Amniotic stem cell (primary cell): Measurements from ENCODE around the gene UBE2G1.

Experiments
- DNase-seq: peaks from one replicate; lab custom pipeline; 2025; lab: John Stamatoyannopoulos, UW

Gene UBE2G1

GRCh38 chr17:4334332-4334731, 32.1 kb downstream of the UBE2G1 start:
- DNase-seq, result no peak

DNA sequence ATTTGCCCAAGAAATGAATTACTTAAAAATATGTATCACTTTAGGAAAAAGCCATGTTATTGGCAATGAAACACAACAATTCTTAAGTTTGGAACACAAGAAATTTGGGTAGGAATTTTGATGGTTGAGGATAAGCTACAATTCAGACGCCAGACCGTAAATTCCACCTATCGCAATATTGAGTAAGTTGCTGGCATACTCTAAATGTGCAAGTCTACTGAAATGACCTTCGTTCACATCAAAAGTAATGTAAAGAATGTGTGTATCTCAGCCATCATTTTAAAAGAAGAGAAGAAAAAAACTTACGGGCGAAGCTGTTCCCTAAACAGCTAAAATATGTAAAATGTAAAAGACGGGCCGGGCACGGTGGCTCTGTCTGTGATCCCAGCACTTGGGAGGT, 33.4 kb downstream of the UBE2G1 start:
- DNase-seq, result no peak

DNA sequence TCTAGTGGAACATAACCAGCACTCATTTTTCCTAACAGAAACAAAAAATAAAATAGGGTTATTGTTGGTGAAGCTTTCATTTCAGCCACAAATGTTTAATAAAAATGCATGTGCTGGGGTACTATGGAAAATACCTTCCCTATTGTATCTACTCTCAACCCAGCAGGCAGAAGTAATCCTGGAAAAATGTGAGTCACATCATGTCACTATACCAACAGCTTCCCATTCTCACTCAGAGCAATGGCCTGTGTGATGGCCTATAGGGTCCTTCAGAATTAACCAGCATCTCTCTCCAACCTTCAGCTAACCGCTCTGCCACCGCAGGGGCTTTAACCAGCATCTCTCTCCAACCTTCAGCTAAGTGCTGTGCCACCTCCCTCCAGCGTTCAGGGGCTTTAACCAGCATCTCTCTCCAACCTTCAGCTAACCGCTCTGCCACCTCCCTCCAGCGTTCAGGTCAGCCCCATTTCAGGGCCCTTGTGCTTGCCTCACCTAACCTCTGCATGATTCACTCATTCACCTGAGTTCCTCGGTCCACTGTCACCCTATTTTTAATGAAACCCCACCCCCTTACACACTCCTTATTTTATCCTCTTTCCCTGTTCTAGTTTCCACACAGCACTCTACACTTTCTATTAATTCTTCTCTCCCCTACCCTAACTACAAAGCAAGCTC, 34.0 kb downstream of the UBE2G1 start:
- DNase-seq, result no peak

GRCh38 chr17:4331614-4332013, 34.9 kb downstream of the UBE2G1 start:
- DNase-seq, result no peak

DNA sequence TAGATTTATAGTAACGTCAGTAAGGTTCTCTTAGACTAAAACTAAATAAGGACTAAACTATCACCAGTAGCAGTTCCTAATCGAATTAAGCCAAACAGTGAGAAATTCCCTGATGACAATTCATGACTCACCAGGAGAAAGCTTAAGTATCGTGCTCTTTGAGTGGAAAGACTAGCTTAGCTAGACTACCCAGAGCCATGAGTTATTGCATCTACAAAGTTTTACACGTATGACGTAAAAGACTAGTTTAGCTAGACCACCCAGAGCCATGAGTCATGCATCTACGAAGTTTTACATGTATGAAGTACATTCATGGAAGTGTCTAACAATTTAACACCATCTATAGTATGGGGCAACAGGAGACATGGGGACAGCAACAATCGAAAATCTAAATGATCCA, 36.6 kb downstream of the UBE2G1 start:
- DNase-seq, result peak; percentile 54

GRCh38 chr17:4327606-4328005, 38.9 kb downstream of the UBE2G1 start:
- no peak for DNase-seq

- DNase-seq, result no peak
Measured at GRCh38 chr17:4326608-4327007, 39.9 kb downstream of the UBE2G1 start.

DNA sequence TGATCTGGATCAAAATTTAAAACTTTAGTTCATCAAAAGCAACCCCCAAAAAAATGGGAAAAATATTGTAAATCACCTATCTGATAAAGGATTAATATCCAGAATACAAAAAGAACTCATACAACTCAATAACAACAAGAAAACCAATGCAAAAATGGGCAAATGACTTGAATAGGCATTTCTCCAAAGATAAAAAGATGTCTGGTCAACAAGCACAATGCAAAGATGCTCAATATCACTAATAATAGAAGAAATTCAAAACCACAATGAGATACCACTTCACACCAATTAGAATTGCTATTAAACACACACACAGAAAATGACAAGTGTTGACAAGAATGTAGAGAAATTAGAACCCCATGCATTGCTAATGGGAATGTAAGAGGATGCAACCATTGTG, 40.4 kb downstream of the UBE2G1 start:
- no peak for DNase-seq

DNA sequence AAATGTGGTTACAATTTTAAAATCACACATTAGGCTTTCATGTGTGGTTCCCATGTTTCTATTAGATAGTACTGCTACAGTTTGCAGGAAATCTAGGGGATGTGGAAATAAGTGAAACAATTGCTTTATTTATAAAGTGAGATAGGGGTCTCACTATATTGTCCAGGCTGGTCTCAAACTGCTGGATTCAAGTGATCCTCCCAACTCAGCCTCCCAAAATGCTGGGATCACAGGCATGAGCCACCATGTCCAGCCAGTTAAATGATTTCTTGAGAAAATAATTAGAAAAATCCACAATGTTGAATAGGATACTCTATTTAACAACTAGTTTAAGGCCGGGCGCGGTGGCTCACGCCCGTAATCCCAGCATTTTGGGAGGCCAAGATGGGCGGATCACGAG, 42.0 kb downstream of the UBE2G1 start:
- DNase-seq, result no peak

- DNase-seq, result no peak
Measured at GRCh38 chr17:4319221-4319620, 47.3 kb downstream of the UBE2G1 start.

DNA sequence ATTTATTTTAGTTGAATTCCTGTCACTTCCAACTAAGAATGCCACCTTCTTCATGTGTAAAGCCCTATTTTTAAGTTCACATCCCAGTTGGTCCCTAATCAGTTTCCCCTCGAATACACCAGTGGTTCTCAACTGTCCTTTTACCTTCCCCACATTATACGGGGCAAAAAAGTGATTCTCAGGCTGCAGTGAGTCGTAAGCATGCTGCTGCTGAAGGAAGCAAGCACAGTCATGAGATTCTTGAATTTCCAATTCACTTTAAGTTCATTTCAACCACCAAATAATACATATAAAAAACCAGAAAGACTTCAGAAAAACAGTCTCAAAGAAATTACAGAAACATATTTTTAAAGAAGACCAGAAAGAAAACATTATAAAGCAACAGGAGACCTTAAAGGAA, 47.9 kb downstream of the UBE2G1 start:
- DNase-seq, result no peak

- no peak for DNase-seq
Measured at GRCh38 chr17:4318186-4318585, 48.3 kb downstream of the UBE2G1 start.

DNA sequence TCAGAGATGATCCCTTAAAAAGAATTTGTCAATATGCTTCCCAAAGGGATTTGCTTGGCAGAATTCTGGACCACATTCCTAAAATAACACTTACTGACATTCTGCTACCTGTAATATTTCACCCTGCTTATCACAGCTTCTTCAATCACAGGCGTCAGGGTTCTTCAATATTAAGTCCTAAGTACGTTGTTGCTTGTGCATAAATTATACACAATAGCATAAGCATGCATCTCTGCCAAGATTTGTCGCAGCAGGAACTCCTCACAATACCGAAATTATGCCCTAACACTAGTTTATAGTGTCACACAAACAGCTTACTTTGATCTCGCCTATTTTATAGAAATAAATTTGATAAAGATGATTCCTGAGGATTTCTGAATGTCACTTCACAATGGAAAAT, 48.9 kb downstream of the UBE2G1 start:
- DNase-seq, result no peak

GRCh38 chr17:4316648-4317047, 49.8 kb downstream of the UBE2G1 start:
- no peak for DNase-seq

- DNase-seq, result no peak
Measured at GRCh38 chr17:4314618-4315017, 51.9 kb downstream of the UBE2G1 start.

- DNase-seq, result no peak
Measured at GRCh38 chr17:4314179-4314578, 52.3 kb downstream of the UBE2G1 start.

- no peak for DNase-seq
Measured at GRCh38 chr17:4313221-4314114, 53.0 kb downstream of the UBE2G1 start.

GRCh38 chr17:4310354-4311060, 56.0 kb downstream of the UBE2G1 start:
- DNase-seq, result no peak

GRCh38 chr17:4309897-4310296, 56.6 kb downstream of the UBE2G1 start:
- DNase-seq, result no peak

- no peak for DNase-seq
Measured at GRCh38 chr17:4307179-4307930, 59.1 kb downstream of the UBE2G1 start.

DNA sequence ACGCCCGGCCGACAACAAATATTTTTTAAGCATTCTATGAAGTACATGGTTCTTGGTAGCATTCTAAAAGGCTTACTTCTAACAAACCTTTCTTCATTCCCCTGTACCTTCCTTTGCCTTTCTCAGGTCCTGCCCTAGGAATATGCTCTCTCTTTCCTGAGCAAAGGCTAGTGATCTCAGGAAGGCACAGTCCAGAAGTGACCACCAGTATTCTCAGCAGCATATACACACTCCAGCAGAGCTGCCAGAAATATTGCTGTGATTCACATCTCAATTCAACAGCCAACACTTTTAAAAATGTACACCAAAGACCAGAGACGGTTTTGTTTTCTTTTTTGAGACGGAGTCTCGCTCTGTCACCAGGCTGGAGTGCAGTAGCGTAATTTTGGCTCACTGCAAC, 61.3 kb downstream of the UBE2G1 start:
- no peak for DNase-seq

DNA sequence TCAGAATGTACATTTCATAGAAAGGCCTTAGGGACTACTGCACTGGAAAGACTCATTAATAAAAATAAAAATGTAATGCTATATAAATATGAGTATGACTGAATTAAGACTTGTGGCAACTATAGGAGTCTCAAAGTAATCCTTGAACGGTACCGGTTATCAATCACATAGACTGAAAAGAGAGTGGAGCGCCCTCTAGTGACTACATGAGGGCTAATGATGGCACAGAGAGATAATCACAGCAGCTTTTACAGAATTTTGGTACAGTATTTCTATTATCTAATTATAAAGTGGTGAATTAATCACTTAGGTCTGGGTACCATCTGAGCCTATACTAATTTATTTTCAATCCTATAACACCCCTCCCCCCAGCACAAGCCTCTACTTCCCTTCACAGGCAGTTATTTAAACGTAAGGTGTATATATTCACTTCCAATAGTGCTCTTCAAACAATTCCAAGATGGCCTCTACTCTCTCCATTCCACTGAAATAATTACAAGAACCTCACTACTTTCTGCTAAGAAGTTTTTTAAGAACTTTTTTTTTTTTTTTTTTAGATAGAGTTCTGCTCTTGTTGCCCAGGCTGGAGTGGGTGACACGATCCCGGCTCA, 62.0 kb downstream of the UBE2G1 start:
- DNase-seq, result no peak
